RCC 7860 (cell line): ENCODE data around the gene DENND5A.
"Not testable (repeated sequence)": the region's sequence is repeated elsewhere in the genome, so short reads cannot be mapped to it uniquely, and the experiment has no call there.

Experiments used
- DNase-seq: peaks from one replicate; pipeline ENCODE4 v3.0.0-alpha.2; 2015; ENCODE audit warnings: low spot score
- FAIRE-seq: peaks from 2 replicates; lab custom pipeline; 2012; peaks lifted over from hg19 to GRCh38; lab: Jason Lieb, UNC

DENND5A gene

DNA sequence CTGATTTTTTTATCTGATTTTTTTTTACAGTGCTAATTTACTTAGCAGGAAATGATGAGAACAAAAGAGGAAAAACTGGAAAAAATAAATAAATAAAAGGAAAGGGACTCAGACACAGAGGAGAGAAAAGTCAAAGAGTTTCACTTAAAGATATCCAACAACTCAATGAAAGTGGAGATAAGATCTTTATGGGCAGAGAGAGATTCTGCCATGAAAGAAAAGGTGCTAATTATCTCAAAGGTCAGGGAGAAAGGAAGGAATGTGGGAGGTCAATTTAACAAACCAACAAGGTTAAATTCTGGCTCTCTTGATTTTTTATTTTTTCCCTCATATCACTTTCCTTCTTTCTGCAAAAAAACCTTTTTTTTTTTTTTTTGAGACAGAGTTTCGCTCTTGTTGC is 86.0 kb downstream of the DENND5A start:
- no peak for FAIRE-seq
- no peak for DNase-seq

DNA sequence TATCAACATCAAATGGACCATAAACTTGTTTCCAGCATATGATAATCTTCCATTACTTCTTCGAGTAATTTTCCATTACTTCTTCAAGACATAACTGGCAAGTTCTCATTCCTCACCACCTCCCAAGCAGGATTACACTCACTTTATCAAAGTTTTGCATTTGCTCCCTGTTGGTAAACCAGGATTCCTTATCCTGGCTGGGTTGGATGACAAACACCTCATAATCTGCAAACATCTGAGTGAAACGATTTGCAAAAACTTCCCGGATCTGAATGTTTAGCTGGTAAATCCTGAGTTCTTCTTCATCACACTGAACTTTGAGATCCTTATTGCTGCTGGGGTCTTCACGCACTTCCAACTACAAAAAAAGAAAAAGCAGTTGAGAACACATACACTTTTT is 86.4 kb downstream of the DENND5A start:
- no peak for DNase-seq
- FAIRE-seq, result no peak

DNA sequence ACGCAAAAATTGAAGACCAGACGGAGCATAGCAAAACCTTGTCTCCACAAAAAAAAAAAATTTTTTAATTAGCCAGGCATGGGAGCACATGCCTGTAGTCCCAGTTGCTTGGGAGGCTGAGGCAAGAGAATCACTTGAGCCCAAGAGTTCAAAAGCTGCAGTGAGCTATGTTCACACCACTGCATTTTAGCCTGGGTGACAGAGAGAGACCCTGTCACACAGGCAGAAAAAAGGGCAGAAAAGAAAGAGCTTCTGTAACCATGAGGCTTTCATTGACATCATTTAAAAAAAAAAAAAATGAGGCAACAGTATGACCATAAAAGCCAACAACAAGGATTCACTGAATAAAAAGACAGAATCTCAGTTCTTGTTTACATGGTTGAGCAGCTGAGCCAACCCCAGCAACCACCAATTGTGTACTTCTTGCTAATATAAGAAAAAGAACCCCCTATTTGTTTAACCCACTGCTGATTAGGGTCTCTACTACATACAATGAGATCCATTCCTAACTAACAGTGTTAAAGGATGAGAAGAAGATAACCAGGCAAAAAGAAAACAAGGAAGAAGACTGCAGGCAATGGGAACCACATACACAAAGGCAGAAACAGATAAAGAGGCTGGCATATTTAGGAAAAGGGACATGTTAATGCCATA is 87.6 kb downstream of the DENND5A start:
- no peak for DNase-seq

DNA sequence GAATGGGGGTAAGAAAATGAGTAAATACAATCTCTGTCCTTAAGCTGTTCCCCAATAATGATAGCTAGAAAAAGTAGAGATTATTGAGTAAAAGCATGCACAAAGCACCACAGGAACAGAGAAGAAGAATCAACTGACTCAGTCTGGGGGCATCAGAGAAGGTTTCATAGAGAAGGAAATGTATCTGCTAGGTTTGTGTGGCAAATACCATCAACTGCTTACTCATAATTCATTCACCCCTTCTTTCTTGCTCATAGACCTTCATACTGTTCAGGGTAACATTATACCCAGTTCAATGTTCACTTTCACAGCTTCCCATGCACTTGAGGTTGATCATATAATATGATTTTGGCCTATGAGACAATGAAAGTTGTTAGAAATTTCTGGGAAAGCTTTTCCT is 88.6 kb downstream of the DENND5A start:
- FAIRE-seq (no peak), DNase-seq (no peak)

More for the DNA sequence above, 87.6 kb downstream of the DENND5A start:
- no peak for FAIRE-seq

DNA sequence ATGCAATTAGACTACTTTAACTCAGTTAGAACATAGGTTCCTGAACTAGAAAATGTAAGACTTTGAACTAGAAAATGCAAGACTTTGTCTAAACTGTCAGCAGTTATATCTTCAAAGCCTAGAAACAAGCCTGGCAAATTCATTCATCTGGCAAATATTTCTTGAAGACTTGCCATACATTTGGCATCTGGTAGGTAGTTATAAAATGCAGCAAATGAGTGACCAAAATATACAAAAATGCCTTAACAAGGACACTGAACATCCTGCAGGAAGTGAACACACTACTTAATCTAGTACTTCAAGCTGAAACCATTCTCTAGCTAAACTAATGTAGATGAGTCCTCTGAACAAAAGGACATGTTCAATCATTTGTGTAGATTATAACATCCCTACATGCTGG is 89.0 kb downstream of the DENND5A start:
- no peak for FAIRE-seq
- no peak for DNase-seq

DNA sequence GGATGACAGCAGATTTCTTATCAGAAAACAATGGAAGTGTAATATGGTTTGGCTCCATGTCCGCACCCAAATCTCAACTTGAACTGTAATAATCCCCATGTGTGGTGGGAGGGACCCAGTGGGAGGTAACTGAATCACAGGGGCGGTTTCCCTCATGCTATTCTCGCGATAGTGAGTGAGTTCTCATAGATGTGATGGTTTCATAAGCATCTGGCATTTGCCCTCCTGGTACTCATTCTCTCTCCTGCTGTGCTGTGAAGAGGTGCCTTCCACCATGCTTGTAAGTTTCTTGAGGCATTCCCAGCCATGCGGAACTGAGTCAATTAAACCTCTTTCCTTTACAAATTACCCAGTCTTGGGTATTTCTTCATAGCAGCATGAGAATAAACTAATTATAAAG is 92.8 kb downstream of the DENND5A start:
- no peak for FAIRE-seq
- DNase-seq, result no peak

DNA sequence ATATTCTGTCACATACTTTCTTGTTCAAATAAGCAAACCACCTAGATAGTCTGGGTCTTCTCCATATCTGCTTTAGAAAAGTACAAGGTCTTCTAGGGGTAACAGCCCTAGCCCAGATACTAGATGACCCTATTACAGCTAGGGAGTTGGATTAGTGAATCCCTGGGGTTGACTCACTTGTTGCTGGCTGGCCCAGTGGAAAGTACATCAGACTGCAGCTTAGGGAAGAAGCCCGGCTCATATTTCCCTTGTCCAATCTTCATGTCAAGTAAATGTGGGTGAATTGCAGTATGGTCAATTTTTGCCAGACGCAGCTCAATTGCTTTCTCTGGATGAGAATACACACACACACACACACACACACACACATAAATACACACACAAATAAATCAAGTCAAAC is 94.7 kb downstream of the DENND5A start:
- no peak for DNase-seq
- no peak for FAIRE-seq

DNA sequence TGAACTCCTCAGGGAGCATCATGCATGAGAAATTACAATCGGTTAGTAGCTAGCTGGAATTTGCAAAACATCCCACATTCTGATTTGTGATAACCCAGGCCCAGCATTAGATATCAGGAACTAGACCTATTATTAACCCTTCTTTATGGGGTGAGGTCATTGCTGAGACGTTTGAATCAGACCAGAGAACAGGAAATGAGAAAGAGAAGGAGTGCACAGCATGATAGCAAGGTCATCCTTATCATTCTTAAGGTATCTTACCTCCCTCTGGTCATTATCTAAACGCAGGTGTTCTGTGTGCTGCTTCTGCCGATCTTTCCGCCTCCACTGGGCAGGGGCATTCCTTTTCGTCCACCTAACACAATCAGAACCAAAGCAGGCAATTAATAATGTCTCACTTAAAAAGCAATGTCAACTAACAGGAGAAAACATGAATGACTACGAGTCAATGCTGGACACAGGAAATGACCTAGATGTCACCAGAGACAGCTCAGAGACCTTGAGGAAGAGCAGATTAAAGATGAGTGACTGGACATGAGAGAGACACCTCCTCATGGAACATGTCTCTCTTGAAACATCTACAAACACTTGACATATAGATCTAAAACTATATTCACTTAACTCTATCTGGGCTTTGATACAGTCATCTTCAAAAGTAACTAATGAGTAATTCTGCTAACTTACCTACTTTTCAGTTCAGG is 95.4 kb downstream of the DENND5A start:
- DNase-seq (peak; percentile 48), FAIRE-seq (no peak)

DNA sequence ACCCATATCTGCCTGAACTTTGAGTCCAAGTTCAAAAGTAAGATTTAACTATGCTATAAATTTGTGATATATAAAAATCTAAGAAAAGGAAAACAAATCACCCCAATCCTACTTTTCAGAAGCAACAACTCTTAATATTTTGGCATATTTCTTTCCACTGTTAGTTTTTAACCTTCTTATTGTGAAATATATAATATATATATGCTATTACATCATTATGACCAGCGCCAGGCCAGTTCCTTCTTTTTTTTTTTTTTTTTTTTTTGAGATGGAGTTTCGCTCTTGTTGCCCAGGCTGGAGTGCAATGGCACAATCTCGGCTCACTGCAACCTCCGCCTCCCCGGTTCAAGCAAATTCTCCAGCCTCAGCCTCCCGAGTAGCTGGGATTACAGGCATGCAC is 103.2 kb downstream of the DENND5A start:
- not testable (repeated sequence) for DNase-seq, FAIRE-seq

DNA sequence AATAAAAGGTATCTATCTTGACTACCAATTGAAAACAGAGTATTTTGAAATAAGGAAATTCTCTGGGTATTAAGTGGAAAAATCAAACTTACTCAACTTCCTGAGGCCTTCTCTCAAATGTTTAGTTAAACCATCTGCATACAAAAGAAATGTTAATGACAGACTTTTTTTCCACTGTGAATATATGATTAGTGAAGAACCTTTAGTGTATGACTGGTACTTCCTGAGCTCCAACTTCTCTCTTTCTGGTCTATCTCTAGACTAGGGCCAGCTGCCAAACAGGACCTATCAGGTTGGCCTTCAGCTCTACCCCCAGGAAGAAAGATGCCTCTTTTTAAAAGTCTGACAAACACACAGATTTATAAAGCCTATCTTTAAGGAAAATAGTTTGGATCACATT is 105.0 kb downstream of the DENND5A start:
- DNase-seq, result no peak
- FAIRE-seq, result no peak

DNA sequence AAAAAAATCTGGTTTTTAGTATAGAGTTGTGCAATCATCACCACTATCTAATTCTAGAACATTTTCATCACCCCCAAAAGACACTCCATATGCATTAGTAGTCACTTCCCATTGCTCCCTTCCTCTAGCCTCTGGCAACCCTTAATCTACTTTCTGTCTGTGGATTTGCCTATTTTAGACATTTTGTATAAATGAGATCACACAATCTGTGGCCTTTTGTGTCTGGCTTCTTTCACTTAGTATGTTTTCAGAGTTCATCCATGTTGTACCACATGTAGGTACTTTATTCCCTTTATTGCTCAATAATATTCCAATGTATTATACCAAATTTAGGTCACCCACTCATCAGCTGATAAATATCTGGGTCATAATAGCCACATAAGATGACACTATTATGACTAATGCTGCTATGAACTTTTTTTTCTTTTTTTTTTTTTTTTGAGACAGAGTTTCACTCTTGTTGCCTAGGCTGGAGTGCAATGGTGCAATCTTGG is 106.2 kb downstream of the DENND5A start:
- no peak for DNase-seq

DNA sequence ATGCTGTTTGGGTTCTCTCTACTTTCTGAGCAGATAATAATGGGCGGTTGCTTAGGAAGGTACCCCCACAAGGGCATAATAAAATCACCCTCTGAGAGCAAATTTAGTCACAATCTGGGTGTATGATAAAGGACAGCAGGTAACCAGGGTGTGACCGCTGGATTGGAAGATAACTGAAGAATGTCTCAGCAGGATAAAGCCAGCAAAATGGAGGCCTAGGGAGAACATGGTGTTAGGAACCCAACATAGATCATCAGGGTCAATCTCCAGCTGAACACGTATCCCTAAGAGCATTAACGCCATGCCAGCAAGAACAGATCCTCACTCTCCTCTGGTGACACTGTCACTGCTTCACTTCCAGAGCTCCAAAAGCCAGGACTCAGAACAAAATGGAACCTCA is 109.2 kb downstream of the DENND5A start:
- no peak for DNase-seq
- FAIRE-seq, result no peak

More for the DNA sequence above, 106.2 kb downstream of the DENND5A start:
- no peak for FAIRE-seq

DNA sequence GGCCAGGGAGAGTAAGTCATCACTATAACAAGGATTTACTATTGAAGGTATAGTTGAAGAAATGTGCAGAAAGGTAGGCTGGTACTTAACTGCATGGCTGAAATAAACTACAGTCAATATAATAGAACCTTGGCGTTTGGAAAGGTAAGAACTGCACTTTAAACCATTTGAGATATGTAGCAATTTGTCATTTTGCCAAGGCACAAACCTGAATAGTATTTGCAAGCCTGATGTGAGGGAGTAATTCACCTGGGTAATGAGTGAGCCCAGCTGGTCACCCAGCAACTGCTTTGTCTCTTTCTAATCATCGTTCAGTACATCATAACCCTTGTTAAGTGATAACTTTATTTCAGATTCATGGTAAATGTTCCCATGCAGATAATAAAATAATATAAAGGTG is 111.5 kb downstream of the DENND5A start:
- FAIRE-seq (no peak), DNase-seq (no peak)

DNA sequence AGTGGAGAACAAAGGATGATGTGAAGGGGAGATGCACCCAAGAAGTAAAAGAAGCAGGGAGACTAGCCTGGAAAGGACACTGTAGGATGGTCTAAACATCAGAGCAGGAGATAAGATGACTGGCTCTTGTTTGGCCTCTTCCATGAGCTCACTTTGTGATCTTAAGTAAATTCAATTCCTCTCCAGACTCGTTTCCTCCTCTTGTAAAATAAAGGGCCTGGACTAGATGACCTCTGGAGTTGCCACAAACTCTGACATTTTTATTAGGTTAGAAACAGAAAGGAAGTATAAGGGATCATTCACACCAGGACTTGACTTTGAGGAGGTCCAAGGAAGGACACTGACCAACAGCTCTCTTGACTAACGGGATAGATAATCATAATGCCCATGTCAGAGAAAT is 113.5 kb downstream of the DENND5A start:
- FAIRE-seq (no peak), DNase-seq (no peak)

DNA sequence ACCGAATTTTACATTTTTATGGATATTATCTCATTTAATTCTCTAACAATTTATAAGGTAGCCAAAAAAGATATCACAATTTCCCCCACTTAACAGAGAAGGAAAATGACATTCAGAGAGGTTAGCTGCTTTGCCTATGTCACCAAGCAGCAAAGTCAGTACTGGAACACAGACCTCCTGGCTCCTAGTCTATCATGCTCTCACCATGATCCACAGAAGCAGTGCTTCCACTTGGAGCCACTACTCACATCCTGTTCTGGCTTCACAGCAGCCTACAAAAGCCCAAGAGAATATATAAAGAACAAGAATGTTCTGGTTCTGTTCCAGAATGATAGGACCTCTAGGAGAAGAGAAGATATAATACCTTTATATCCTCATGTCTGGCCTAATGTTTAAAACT is 114.2 kb downstream of the DENND5A start:
- FAIRE-seq, result no peak
- no peak for DNase-seq

DNA sequence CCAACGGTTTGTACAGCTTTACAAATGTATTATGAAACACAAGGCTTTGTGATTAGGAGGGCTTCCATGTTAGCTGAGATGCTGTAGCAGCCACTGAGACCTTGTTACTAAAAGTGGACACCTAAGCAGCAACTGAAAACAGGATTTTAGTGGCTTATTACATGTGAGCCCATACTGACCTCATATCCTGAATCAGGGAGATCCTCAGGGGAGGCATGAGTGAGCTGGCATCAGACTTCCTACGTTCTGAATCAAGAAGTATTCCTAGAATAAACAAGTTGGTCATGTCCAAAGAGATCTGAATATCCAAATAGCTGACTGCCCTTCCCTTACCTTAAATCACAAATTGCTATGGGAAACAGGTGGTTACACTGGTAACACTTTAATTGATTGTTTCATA is 114.6 kb downstream of the DENND5A start:
- FAIRE-seq, result no peak
- DNase-seq, result no peak

DNA sequence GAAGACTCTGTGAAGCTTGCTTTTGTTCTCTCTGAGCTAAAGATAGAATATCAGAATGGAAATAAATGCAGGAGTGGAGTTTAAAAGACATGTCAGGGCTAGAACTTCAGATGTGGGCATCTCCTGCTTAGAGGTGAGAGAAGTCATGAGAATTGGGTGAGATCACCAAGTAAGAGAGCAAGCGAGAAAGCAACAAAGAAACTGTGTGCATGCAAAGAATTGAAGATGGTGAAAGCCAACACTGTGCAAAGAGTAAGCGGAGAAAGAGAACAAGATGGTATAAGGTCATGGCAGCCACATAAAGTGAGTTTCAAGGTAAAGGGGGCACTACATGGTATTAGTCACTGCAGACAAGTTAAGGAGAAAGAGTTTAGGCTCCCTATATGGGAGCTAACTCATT is 116.4 kb downstream of the DENND5A start:
- FAIRE-seq (no peak), DNase-seq (no peak)

DNA sequence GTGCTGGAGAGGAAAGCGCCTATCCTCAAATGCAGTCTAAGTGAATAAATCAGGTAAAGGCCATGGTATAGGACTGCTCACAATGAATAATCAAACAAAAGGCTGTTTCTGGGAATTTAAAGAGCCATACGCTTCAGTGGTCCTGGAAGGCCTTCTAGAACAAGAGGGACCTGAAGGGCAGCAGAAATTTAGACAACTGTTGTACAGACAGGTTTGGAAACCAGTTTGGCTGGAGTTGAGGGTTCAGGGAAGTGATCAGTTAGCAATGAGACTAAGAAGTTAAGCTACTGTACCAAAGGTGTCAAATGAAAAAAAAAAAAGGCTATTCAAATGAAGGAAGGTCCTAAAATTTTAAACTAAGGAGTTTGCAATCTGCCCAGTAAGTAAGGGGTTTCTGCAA is 117.1 kb downstream of the DENND5A start:
- FAIRE-seq (no peak), DNase-seq (no peak)

DNA sequence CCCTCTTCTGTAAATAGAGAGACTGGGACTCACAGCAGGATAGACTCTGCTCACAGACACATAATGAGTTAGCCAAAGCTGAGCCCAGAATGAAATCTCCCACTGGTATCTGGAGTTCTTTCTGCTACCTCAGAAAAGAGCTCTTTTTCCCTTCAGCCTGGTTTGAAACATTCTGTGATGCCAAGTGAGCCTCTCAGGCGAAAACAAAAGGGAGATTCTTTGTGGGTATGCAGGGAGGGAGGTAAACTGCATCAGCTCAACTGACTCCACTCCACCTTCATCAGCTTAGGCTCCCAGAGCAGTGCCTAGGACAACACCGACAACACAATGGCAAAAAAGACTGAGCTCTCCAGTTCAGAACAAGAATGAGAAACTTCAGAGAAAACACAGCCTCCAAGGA is 118.7 kb downstream of the DENND5A start:
- DNase-seq, result no peak
- FAIRE-seq, result no peak

DNA sequence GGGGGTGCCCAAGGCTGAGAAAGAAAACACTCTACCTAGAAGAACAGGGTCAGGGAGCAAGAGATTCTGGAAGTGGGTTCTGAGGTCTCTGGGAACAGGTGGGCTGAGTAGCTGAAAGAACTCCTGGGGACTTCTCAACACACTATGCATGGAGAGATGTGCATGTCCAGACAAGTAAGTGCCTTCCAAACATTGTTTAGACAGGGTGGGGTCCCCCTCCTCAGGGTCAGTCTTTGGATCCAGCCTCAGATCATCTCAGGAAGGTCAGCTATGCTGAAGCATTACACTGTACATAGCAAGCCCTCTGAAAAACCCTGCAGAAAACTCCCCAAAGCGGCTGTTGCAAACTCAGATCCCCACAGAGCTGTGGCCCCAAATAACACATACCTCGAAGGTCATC is 119.9 kb downstream of the DENND5A start:
- FAIRE-seq, result no peak
- DNase-seq, result no peak

DNA sequence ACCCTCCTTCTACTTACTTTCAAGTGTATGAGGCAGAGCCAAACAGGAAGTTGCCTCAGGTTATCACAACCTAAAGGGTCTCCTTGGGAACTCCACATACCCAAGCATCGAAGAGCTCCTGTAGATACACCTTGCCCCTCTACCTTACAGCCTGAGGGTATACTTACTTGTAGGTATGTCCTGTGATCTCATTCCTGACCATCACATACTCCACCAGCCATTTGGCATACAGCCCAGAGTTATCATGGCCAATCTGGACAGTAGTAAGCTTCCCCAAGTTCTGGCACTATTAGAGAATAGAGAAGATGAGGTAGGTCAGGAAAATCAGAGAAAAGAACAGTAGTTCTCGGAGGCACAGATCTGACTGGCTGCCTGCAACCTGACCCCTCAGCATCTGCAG is 120.3 kb downstream of the DENND5A start:
- DNase-seq (no peak), FAIRE-seq (no peak)

DNA sequence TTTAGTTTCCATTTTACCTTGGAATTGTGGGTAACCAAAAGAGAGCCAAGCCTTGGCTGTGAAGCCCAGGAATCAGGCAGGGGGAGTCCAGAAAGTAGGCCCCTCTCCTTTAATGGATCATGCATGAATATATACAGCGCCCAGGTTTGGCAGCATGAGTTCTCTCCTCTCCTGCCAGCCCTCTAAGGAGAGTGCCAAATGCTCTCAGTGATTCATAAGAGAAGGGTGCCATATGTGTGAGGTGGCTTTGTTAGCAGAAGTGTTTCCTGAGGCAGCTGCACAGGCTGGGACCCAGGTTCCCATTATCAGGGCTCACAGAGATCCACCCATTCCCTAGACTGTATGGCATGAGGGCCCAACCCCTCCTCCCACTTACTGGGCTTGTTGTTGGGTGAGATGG is 121.4 kb downstream of the DENND5A start:
- FAIRE-seq (no peak), DNase-seq (no peak)

DNA sequence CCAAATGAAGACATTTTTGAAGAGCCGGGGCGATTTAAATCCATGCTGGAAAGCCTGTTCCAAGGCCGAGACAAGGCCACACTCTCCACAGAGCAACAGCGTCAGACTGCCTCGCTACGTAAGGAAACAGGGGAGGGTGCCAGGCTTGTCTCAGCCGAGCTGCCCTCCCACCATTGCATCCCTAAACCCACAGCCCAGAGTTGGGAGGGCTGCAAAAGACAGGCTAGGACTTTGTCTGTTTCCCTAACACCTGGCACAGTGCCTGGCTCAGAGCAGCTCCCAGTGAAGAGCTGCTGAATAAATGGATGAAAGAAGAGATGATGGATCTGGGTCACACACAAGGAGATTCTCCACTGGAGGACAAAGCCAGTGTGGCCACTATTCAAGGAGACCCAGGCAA is 122.4 kb downstream of the DENND5A start:
- no peak for FAIRE-seq
- no peak for DNase-seq
